SJCRH30 (cell line): ENCODE data around the gene ASTN2. TPM values are rescaled to one million over a fixed set of nuclear protein-coding genes. Genes with fewer than 3 reads are reported as not detected.

Source experiments
- DNase-seq, 2 experiments: peaks; one replicate each; pipeline ENCODE4 v3.0.0-alpha.2; 2015 to 2020
- H3K27ac ChIP-seq: fragments of 250-450 bp; sonication (Bioruptor Pico); 2 replicates; pipeline ENCODE4 v1.5.1; 2020; ENCODE audit warnings: mild to moderate bottlenecking, moderate library complexity
- H3K27me3 ChIP-seq: fragments of 250-450 bp; sonication (Bioruptor Pico); 2 replicates; pipeline ENCODE4 v1.5.1; 2020; ENCODE audit warnings: mild to moderate bottlenecking, moderate library complexity
- H3K36me3 ChIP-seq: fragments of 250-450 bp; sonication (Bioruptor Pico); 2 replicates; pipeline ENCODE4 v1.5.1; 2020; ENCODE audit warnings: mild to moderate bottlenecking, moderate library complexity
- H3K4me1 ChIP-seq: fragments of 250-450 bp; sonication (Bioruptor Pico); 2 replicates; pipeline ENCODE4 v1.5.1; 2020; ENCODE audit warnings: mild to moderate bottlenecking, moderate library complexity
- H3K4me3 ChIP-seq: fragments of 250-450 bp; sonication (Bioruptor Pico); 2 replicates; pipeline ENCODE4 v1.5.1; 2020; ENCODE audit warnings: mild to moderate bottlenecking, moderate library complexity
- H3K9me3 ChIP-seq: fragments of 250-450 bp; sonication (Bioruptor Pico); replicated peaks from 2 replicates; pipeline ENCODE4 v1.5.1; 2020; ENCODE audit warnings: mild to moderate bottlenecking, moderate library complexity
- total RNA-seq: library from RNA; depleted of rRNA; stranded (reverse); fragments of >200 nt; shearing (Covaris generic); gene quantifications from 2 replicates; pipeline ENCODE4 v1.2.3, GENCODE V29; 2014

Gene ASTN2
- total RNA-seq, 1 experiment from 2014 or later = 19.8 TPM

- Histone ChIP-seq H3K27ac (no peak overlapping the region), H3K4me3 (no peak overlapping the region), H3K27me3 (no peaks in the 10 kb centered on the region), H3K4me1 (no peaks in the 10 kb centered on the region), H3K9me3 (no peaks in the 10 kb centered on the region), H3K36me3 (no peaks in the 10 kb centered on the region)
- DNase-seq = peak in 1 of 2 experiments; percentile 28
Measured at GRCh38 chr9:117046666-117047327, 368.1 kb downstream of the ASTN2 start.

DNA sequence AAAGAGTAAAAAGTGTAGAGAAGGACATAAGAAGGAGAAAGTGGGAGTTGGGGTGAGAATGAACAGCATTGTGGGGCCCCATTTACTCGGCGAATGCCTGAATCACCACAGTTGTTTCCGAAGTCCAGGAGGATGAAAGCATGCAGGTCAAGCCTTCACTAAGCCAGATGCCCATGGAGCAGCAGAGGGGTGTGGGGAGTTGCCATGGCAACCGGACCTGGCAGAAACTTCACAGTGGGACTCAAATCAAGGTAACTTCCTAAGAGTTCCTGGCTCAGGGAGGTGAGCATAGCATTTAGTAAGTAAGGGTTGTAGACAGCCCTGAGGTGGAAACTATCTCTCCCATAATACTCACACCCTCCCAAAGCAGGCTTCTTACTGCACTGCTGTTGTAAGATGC is 370.6 kb downstream of the ASTN2 start:
- no peak for DNase-seq
- Histone ChIP-seq H3K27ac (no peak overlapping the region), H3K9me3 (no peaks in the 10 kb centered on the region), H3K27me3 (no peaks in the 10 kb centered on the region), H3K4me1 (no peaks in the 10 kb centered on the region), H3K36me3 (no peaks in the 10 kb centered on the region), H3K4me3 (no peak overlapping the region)

DNA sequence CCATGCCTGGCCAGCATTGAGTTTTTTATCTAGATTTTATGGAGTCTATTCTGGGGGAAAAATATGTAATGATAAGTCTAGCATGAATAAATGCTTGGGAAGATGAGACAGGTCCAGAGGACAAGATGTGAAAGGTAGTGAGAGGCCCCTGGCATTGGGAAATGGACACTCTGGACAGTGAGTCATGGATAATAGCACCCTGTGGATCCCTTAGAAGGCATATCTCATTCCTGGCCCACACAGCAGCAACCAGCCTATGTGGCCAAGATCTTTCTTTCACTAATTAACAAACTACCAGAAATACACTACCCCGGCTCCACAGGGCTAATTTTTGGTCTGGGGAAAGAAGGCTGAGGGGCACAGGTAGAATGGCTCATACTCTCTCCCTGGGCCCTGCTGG is 371.7 kb downstream of the ASTN2 start:
- Histone ChIP-seq H3K27ac (no peak overlapping the region), H3K4me1 (no peaks in the 10 kb centered on the region), H3K27me3 (no peaks in the 10 kb centered on the region), H3K36me3 (no peaks in the 10 kb centered on the region), H3K4me3 (no peak overlapping the region), H3K9me3 (no peaks in the 10 kb centered on the region)
- no peak for DNase-seq

DNA sequence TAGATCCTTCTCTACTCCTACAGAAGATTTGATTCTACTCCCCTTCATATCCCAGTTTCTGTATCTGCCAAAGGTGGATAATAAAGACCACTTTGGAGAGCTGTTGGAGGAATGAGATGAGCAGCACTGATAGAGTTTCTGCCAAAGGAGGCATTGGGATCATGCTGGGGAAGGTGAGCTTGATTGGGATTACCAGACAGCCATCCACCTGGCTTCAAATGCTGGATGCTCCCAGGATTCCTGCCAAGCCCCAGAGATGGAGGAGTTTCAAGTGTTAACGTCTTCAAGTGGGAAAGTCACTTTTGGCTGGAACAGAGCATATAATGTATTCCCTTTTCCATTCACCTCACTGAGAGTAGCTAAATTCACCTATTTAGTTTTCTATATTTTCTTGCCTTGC is 379.3 kb downstream of the ASTN2 start:
- H3K27me3 ChIP-seq = no peaks in the 10 kb centered on the region
- no peak overlapping the region for H3K4me3 ChIP-seq
- H3K27ac ChIP-seq = no peak overlapping the region
- no peak for DNase-seq
- H3K4me1 ChIP-seq = no peaks in the 10 kb centered on the region
- no peaks in the 10 kb centered on the region for H3K9me3 ChIP-seq
- no peaks in the 10 kb centered on the region for H3K36me3 ChIP-seq

GRCh38 chr9:117034866-117035265 is 380.0 kb downstream of the ASTN2 start:
- Histone ChIP-seq H3K4me1 (no peaks in the 10 kb centered on the region), H3K36me3 (no peaks in the 10 kb centered on the region), H3K4me3 (no peak overlapping the region), H3K27me3 (no peaks in the 10 kb centered on the region), H3K9me3 (no peaks in the 10 kb centered on the region), H3K27ac (no peak overlapping the region)
- peak; percentile 73 to 89 for DNase-seq

GRCh38 chr9:117030254-117030768 is 384.5 kb downstream of the ASTN2 start:
- Histone ChIP-seq H3K36me3 (no peaks in the 10 kb centered on the region), H3K27me3 (no peaks in the 10 kb centered on the region), H3K4me1 (peaks cover 22% of the 10 kb centered on the region), H3K4me3 (no peak overlapping the region), H3K27ac (no peak overlapping the region), H3K9me3 (no peaks in the 10 kb centered on the region)
- DNase-seq = no peak

GRCh38 chr9:117029341-117029740 is 385.5 kb downstream of the ASTN2 start:
- no peaks in the 10 kb centered on the region for H3K9me3 ChIP-seq
- peaks cover 22% of the 10 kb centered on the region for H3K4me1 ChIP-seq
- no peaks in the 10 kb centered on the region for H3K36me3 ChIP-seq
- H3K4me3 ChIP-seq = no peak overlapping the region
- DNase-seq = no peak
- H3K27ac ChIP-seq = no peak overlapping the region
- no peaks in the 10 kb centered on the region for H3K27me3 ChIP-seq

DNA sequence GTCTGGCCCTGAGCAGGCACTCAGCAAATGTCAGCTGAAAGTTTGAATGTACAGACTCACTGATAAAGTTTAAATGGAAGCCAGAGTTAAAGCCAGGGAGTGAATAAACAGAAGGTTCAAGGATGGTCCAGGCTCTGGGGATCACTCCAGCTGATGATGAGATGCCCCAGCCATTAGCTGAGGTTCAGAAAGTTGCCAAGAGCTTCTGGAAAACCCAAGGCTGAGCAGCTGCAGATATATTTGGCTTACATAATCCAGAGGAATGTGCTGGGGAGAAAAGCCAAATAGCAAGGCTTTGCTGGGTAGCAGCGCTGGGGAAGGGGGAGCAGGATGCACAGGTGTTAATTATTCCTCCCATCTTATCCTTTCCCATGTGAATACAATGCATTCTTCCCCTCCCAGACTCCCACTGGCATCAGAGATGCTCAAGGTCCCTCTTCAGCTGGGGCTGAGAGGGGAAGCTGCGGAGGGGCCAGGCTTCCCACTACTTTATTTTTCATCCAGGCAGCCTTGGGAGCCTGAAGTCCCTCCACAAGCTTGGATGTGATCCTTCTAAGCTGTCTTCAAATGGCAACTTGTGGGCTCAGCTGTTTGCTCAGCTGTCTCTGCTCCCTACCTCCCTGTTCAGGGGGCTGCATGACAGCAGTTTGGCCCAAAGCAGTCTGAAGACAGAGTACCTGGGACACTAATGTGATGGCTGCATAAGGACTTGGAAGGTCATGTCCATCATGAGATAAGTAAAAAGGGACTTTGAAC is 386.6 kb downstream of the ASTN2 start:
- H3K4me3 ChIP-seq = no peak overlapping the region
- no peaks in the 10 kb centered on the region for H3K36me3 ChIP-seq
- peak overlapping the region; percentile 34 for H3K27ac ChIP-seq
- DNase-seq = peak; percentile 90 to 95
- H3K27me3 ChIP-seq = no peaks in the 10 kb centered on the region
- H3K4me1 ChIP-seq = peaks cover 22% of the 10 kb centered on the region
- H3K9me3 ChIP-seq = no peaks in the 10 kb centered on the region

DNA sequence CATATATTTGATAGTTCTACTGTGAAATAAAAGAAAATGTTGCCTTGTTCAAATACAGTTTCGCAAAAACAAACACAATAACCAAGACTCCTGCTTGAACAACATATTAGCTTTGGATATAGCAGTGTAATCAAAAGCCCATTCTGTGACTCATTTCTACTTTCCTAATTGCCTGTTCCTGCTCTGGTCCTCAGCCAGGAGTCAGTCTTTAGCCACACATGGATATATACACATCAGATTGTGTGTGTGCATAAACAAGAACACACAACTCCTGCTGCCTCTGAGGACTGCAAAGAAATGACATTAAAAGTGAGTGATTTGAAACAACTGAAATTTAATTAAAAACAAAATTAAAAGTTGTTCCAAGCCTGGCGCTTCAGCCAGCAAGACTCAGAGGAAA is 393.0 kb downstream of the ASTN2 start:
- no peak overlapping the region for H3K4me3 ChIP-seq
- no peaks in the 10 kb centered on the region for H3K9me3 ChIP-seq
- peaks cover 2% of the 10 kb centered on the region; the same call in 1 of the 2 replicates for H3K36me3 ChIP-seq
- DNase-seq = no peak
- no peaks in the 10 kb centered on the region for H3K27me3 ChIP-seq
- H3K27ac ChIP-seq = no peak overlapping the region
- peaks cover 16% of the 10 kb centered on the region for H3K4me1 ChIP-seq

DNA sequence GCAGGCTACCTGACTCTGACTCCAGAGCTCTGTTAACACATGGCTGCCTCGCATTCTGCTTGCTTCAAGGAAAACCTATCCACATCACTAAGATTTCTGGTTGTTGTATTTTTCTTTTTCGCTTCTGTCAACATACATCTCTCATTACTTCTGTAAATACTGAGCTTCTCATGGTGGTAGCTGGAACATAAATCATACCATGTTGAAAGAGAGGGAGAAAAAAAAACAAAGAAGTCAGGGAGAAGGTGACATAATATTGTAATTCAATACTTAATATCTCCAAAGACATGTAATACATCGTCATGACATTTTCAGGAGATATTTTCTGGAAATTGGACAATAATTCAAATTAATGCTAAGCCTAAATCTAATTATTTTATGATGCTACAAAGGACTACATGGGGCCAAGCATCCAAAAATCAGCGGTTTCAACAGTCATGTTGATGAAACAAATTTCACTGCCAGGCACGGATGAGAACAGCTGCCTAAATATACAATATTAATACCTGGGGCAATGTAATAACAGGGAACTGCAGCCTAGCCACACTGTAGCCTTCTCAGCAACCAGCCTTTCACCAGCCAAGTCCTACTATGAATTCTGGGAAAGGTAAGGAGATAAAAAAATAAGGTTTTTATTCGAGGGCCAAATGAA is 395.8 kb downstream of the ASTN2 start:
- Histone ChIP-seq H3K9me3 (0 out of 2 replicates have a peak, but pooled peaks cover 3% of the 10 kb centered on the region), H3K36me3 (peaks cover 2% of the 10 kb centered on the region; the same call in 1 of the 2 replicates), H3K4me3 (no peak overlapping the region), H3K27ac (peak overlapping the region; percentile 4; the same call in 1 of the 2 replicates), H3K4me1 (peaks cover 22% of the 10 kb centered on the region), H3K27me3 (no peaks in the 10 kb centered on the region)
- DNase-seq = peak; percentile 39 to 67

GRCh38 chr9:117017414-117017985 is 397.4 kb downstream of the ASTN2 start:
- H3K4me3 ChIP-seq = no peak overlapping the region
- H3K36me3 ChIP-seq = peaks cover 2% of the 10 kb centered on the region; the same call in 1 of the 2 replicates
- no peak overlapping the region for H3K27ac ChIP-seq
- H3K4me1 ChIP-seq = peaks cover 37% of the 10 kb centered on the region
- no peaks in the 10 kb centered on the region for H3K27me3 ChIP-seq
- no peak for DNase-seq
- H3K9me3 ChIP-seq = 0 out of 2 replicates have a peak, but pooled peaks cover 3% of the 10 kb centered on the region

DNA sequence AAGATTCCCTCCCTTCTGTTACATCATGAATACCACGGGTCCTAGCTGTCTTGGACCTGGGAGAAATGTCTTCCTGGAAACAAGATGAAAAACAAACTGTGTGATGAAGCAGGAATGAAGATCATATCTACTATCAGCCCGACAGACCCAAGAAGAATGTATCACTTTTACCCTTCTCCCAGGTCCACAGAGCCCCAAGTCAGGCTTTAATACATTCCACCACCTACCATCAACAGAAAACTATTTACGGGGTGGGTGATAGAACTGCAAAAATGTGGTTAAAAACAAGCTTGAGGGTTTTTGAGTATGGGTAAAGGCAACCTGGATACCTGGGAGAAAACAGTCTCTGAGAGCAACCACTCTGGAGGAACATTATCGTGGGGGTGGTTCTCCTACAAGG is 400.8 kb downstream of the ASTN2 start:
- Histone ChIP-seq H3K27me3 (no peaks in the 10 kb centered on the region), H3K9me3 (0 out of 2 replicates have a peak, but pooled peaks cover 3% of the 10 kb centered on the region), H3K36me3 (no peaks in the 10 kb centered on the region), H3K4me1 (peaks cover 31% of the 10 kb centered on the region), H3K27ac (peak overlapping the region; percentile 62), H3K4me3 (no peak overlapping the region)
- DNase-seq = no peak

DNA sequence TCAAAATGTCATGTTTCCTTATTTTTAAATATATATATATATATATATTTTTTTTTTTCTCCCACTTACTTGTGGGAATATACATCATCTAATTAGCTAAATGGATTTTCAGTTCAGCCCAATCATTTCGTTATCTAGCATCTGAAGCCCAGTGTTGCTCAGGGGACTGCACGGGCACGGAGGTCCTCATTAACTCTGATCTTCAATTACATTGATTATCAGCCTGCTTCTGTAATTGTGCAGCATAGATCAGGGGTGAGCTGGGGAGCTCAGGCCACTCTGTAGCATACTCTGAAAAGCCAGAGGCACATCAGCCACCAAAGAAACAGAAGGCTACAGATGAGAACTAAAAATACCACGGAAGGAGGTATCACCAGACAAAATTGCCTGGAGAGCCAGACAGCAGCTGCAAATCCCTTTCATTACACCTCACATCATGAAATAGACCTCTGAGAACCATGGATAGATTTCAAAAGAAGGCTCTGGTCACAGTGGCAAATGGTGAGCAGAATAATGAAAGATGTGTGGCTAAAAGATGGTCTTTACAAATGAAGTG is 401.3 kb downstream of the ASTN2 start:
- no peak overlapping the region for H3K4me3 ChIP-seq
- no peaks in the 10 kb centered on the region for H3K27me3 ChIP-seq
- peak overlapping the region; percentile 62 for H3K27ac ChIP-seq
- H3K36me3 ChIP-seq = no peaks in the 10 kb centered on the region
- DNase-seq = peak; percentile 61 to 83
- H3K4me1 ChIP-seq = peaks cover 25% of the 10 kb centered on the region
- 0 out of 2 replicates have a peak, but pooled peaks cover 3% of the 10 kb centered on the region for H3K9me3 ChIP-seq

- Histone ChIP-seq H3K4me1 (peaks cover 21% of the 10 kb centered on the region), H3K27me3 (no peaks in the 10 kb centered on the region), H3K27ac (no peak overlapping the region), H3K36me3 (0 out of 2 replicates have a peak, but pooled peaks cover 2% of the 10 kb centered on the region), H3K9me3 (no peaks in the 10 kb centered on the region), H3K4me3 (no peak overlapping the region)
- DNase-seq = no peak
Measured at GRCh38 chr9:117010061-117010460, 404.8 kb downstream of the ASTN2 start.
